ENCODE data around the gene GLDN.

GLDN gene

GRCh38 chr15:51335538-51336410, 5.7 kb upstream of the GLDN start:
- no peak for DNase-seq (ENCODE audit: low read depth, low spot score)

GRCh38 chr15:51338496-51338895, 3.0 kb upstream of the GLDN start, which contains the start of gene CYP19A1:
Gene CYP19A1 (minus strand): TSS chr15:51338596. CDS start chr15:51242912, 95,684 bp downstream.
- Histone ChIP-seq H3K9me3 (ENCODE audit: control insufficient read depth, insufficient read depth, low read length) (no peaks in the 10 kb centered on the region), H3K36me3 (ENCODE audit: control insufficient read depth, insufficient read depth, low read length) (no peaks in the 10 kb centered on the region; the same call in 1 of the 2 replicates), H3K4me1 (ENCODE audit: control insufficient read depth, insufficient read depth, low read length) (peaks cover 2% of the 10 kb centered on the region; the same call in 1 of the 2 replicates), H3K27ac (ENCODE audit: low read length) (no peak within 1 kb of the TSS), H3K27me3 (ENCODE audit: control insufficient read depth, insufficient read depth, low read length) (peaks cover 24% of the 10 kb centered on the region), H3K4me3 (ENCODE audit: low read length) (no peak within 1 kb of the TSS)
- no peak for DNase-seq (ENCODE audit: low read depth, low spot score)
- no CpG with 5 or more reads among the region's 6 CpGs for whole genome bisulfite sequencing (ENCODE audit: insufficient coverage, insufficient read length)

More at GRCh38 chr15:51335538-51336410, 5.7 kb upstream of the GLDN start:
- H3K9me3 ChIP-seq (ENCODE audit: control insufficient read depth, insufficient read depth, low read length) = no peaks in the 10 kb centered on the region
- 100% methylated on average over 2 of the region's 9 CpGs for WGBS (ENCODE audit: insufficient coverage, insufficient read length)
- peaks cover 5% of the 10 kb centered on the region; the same call in 1 of the 2 replicates for H3K27me3 ChIP-seq (ENCODE audit: control insufficient read depth, insufficient read depth, low read length)
- no peak overlapping the region for H3K4me3 ChIP-seq (ENCODE audit: low read length)
- H3K36me3 ChIP-seq (ENCODE audit: control insufficient read depth, insufficient read depth, low read length) = no peaks in the 10 kb centered on the region
- no peak overlapping the region for H3K27ac ChIP-seq (ENCODE audit: low read length)
- no peaks in the 10 kb centered on the region for H3K4me1 ChIP-seq (ENCODE audit: control insufficient read depth, insufficient read depth, low read length)

GRCh38 chr15:51342227-51342999, 958 bp downstream of the GLDN start:
- Histone ChIP-seq H3K9me3 (ENCODE audit: control insufficient read depth, insufficient read depth, low read length) (no peaks in the 10 kb centered on the region), H3K36me3 (ENCODE audit: control insufficient read depth, insufficient read depth, low read length) (no peaks in the 10 kb centered on the region; the same call in 1 of the 2 replicates), H3K4me1 (ENCODE audit: control insufficient read depth, insufficient read depth, low read length) (peaks cover 2% of the 10 kb centered on the region; the same call in 1 of the 2 replicates), H3K27ac (ENCODE audit: low read length) (no peak overlapping the region), H3K4me3 (ENCODE audit: low read length) (peak overlapping the region; percentile 40; the same call in 1 of the 2 replicates), H3K27me3 (ENCODE audit: control insufficient read depth, insufficient read depth, low read length) (peaks cover 24% of the 10 kb centered on the region)
- no CpG with 5 or more reads among the region's 16 CpGs for WGBS (ENCODE audit: insufficient coverage, insufficient read length)
- DNase-seq (ENCODE audit: low read depth, low spot score) = no peak

GRCh38 chr15:51343466-51343865, 2.0 kb downstream of the GLDN start:
- Histone ChIP-seq H3K27me3 (ENCODE audit: control insufficient read depth, insufficient read depth, low read length) (peaks cover 24% of the 10 kb centered on the region), H3K9me3 (ENCODE audit: control insufficient read depth, insufficient read depth, low read length) (no peaks in the 10 kb centered on the region), H3K27ac (ENCODE audit: low read length) (no peak overlapping the region), H3K4me3 (ENCODE audit: low read length) (no peak overlapping the region), H3K4me1 (ENCODE audit: control insufficient read depth, insufficient read depth, low read length) (peaks cover 2% of the 10 kb centered on the region; the same call in 1 of the 2 replicates), H3K36me3 (ENCODE audit: control insufficient read depth, insufficient read depth, low read length) (no peaks in the 10 kb centered on the region; the same call in 1 of the 2 replicates)
- no peak for DNase-seq (ENCODE audit: low read depth, low spot score)
- WGBS (ENCODE audit: insufficient coverage, insufficient read length) = no CpG with 5 or more reads among the region's 4 CpGs

- Histone ChIP-seq H3K36me3 (ENCODE audit: control insufficient read depth, insufficient read depth, low read length) (no peaks in the 10 kb centered on the region; the same call in 1 of the 2 replicates), H3K27me3 (ENCODE audit: control insufficient read depth, insufficient read depth, low read length) (peaks cover 14% of the 10 kb centered on the region), H3K4me1 (ENCODE audit: control insufficient read depth, insufficient read depth, low read length) (peaks cover 2% of the 10 kb centered on the region; the same call in 1 of the 2 replicates), H3K4me3 (ENCODE audit: low read length) (no peak overlapping the region), H3K27ac (ENCODE audit: low read length) (no peak overlapping the region), H3K9me3 (ENCODE audit: control insufficient read depth, insufficient read depth, low read length) (no peaks in the 10 kb centered on the region)
- DNase-seq (ENCODE audit: low read depth, low spot score) = no peak
- no CpG with 5 or more reads among the region's 3 CpGs for WGBS (ENCODE audit: insufficient coverage, insufficient read length)
Observed at GRCh38 chr15:51346136-51346535, 4.7 kb downstream of the GLDN start.

- Histone ChIP-seq H3K9me3 (ENCODE audit: control insufficient read depth, insufficient read depth, low read length) (no peaks in the 10 kb centered on the region), H3K27me3 (ENCODE audit: control insufficient read depth, insufficient read depth, low read length) (no peaks in the 10 kb centered on the region), H3K27ac (ENCODE audit: low read length) (no peak overlapping the region), H3K4me3 (ENCODE audit: low read length) (no peak overlapping the region), H3K36me3 (ENCODE audit: control insufficient read depth, insufficient read depth, low read length) (no peaks in the 10 kb centered on the region), H3K4me1 (ENCODE audit: control insufficient read depth, insufficient read depth, low read length) (no peaks in the 10 kb centered on the region)
- no CpG with 5 or more reads among the region's 5 CpGs for WGBS (ENCODE audit: insufficient coverage, insufficient read length)
- DNase-seq (ENCODE audit: low read depth, low spot score) = no peak
Observed at GRCh38 chr15:51348688-51349087, 7.2 kb downstream of the GLDN start.

GRCh38 chr15:51349156-51349844, 7.8 kb downstream of the GLDN start:
- no peak overlapping the region for H3K27ac ChIP-seq (ENCODE audit: low read length)
- H3K4me1 ChIP-seq (ENCODE audit: control insufficient read depth, insufficient read depth, low read length) = no peaks in the 10 kb centered on the region
- WGBS (ENCODE audit: insufficient coverage, insufficient read length) = no CpG with 5 or more reads among the region's 4 CpGs
- H3K36me3 ChIP-seq (ENCODE audit: control insufficient read depth, insufficient read depth, low read length) = no peaks in the 10 kb centered on the region
- DNase-seq (ENCODE audit: low read depth, low spot score) = no peak
- H3K9me3 ChIP-seq (ENCODE audit: control insufficient read depth, insufficient read depth, low read length) = no peaks in the 10 kb centered on the region
- H3K27me3 ChIP-seq (ENCODE audit: control insufficient read depth, insufficient read depth, low read length) = no peaks in the 10 kb centered on the region
- H3K4me3 ChIP-seq (ENCODE audit: low read length) = no peak overlapping the region

- Histone ChIP-seq H3K27ac (ENCODE audit: low read length) (no peak overlapping the region), H3K4me1 (ENCODE audit: control insufficient read depth, insufficient read depth, low read length) (no peaks in the 10 kb centered on the region), H3K36me3 (ENCODE audit: control insufficient read depth, insufficient read depth, low read length) (no peaks in the 10 kb centered on the region), H3K9me3 (ENCODE audit: control insufficient read depth, insufficient read depth, low read length) (no peaks in the 10 kb centered on the region), H3K27me3 (ENCODE audit: control insufficient read depth, insufficient read depth, low read length) (no peaks in the 10 kb centered on the region), H3K4me3 (ENCODE audit: low read length) (no peak overlapping the region)
- DNase-seq (ENCODE audit: low read depth, low spot score) = no peak
- no CpG with 5 or more reads among the region's 3 CpGs for whole genome bisulfite sequencing (ENCODE audit: insufficient coverage, insufficient read length)
Observed at GRCh38 chr15:51350723-51351122, 9.3 kb downstream of the GLDN start.

GRCh38 chr15:51353976-51354375, 12.5 kb downstream of the GLDN start:
- no CpG with 5 or more reads among the region's 2 CpGs for WGBS (ENCODE audit: insufficient coverage, insufficient read length)
- H3K4me1 ChIP-seq (ENCODE audit: control insufficient read depth, insufficient read depth, low read length) = no peaks in the 10 kb centered on the region
- no peak overlapping the region for H3K4me3 ChIP-seq (ENCODE audit: low read length)
- no peaks in the 10 kb centered on the region for H3K27me3 ChIP-seq (ENCODE audit: control insufficient read depth, insufficient read depth, low read length)
- no peaks in the 10 kb centered on the region for H3K36me3 ChIP-seq (ENCODE audit: control insufficient read depth, insufficient read depth, low read length)
- H3K9me3 ChIP-seq (ENCODE audit: control insufficient read depth, insufficient read depth, low read length) = no peaks in the 10 kb centered on the region
- H3K27ac ChIP-seq (ENCODE audit: low read length) = no peak overlapping the region
- DNase-seq (ENCODE audit: low read depth, low spot score) = no peak

GRCh38 chr15:51355096-51355495, 13.6 kb downstream of the GLDN start:
- Histone ChIP-seq H3K4me3 (ENCODE audit: low read length) (no peak overlapping the region), H3K9me3 (ENCODE audit: control insufficient read depth, insufficient read depth, low read length) (no peaks in the 10 kb centered on the region), H3K27me3 (ENCODE audit: control insufficient read depth, insufficient read depth, low read length) (no peaks in the 10 kb centered on the region), H3K27ac (ENCODE audit: low read length) (no peak overlapping the region), H3K36me3 (ENCODE audit: control insufficient read depth, insufficient read depth, low read length) (no peaks in the 10 kb centered on the region), H3K4me1 (ENCODE audit: control insufficient read depth, insufficient read depth, low read length) (no peaks in the 10 kb centered on the region)
- WGBS (ENCODE audit: insufficient coverage, insufficient read length) = no CpG with 5 or more reads among the region's 1 CpG
- DNase-seq (ENCODE audit: low read depth, low spot score) = no peak
